Duodenal mucosa (tissue), 2 donors: ENCODE measurements around the gene GTF2F2.

Experiments used
- H3K27ac ChIP-seq: one replicate; pipeline ENCODE4 v1.7.0; 2013; ENCODE audit warnings: low read depth, low read length
- H3K27me3 ChIP-seq, 2 donors: one replicate each; pipeline ENCODE4 v1.7.0; 2013; ENCODE audit warnings: low read length in 2 of 2, control low read depth in 1 of 2; ENCODE audit not compliant: insufficient read depth in 2 of 2, control insufficient read depth in 1 of 2
- H3K36me3 ChIP-seq, 2 donors: one replicate each; pipeline ENCODE4 v1.7.0; 2013; ENCODE audit warnings: low read length in 2 of 2, control low read depth in 1 of 2; ENCODE audit not compliant: insufficient read depth in 2 of 2, control insufficient read depth in 1 of 2
- H3K4me1 ChIP-seq, 2 donors: one replicate each; pipeline ENCODE4 v1.7.0; 2013; ENCODE audit warnings: low read length in 2 of 2, control low read depth in 1 of 2; ENCODE audit not compliant: insufficient read depth in 2 of 2, control insufficient read depth in 1 of 2
- H3K4me3 ChIP-seq, 2 donors: one replicate each; pipeline ENCODE4 v1.7.0; 2013; ENCODE audit warnings: low read length in 2 of 2, low read depth in 1 of 2
- H3K9ac ChIP-seq, 2 donors: one replicate each; pipeline ENCODE4 v1.7.0; 2013; ENCODE audit warnings: low read length in 2 of 2, low read depth in 1 of 2
- H3K9me3 ChIP-seq, 2 donors: one replicate each; pipeline ENCODE4 v1.7.0; 2013; ENCODE audit warnings: low read length in 2 of 2, control low read depth in 1 of 2; ENCODE audit not compliant: control insufficient read depth in 1 of 2

The GTF2F2 gene

GRCh38 chr13:45327253-45327955 is 207.1 kb downstream of the GTF2F2 start:
- Histone ChIP-seq H3K36me3 (no peaks in the 10 kb centered on the region), H3K9me3 (no peaks in the 10 kb centered on the region), H3K27me3 (no peaks in the 10 kb centered on the region), H3K4me3 (no peak overlapping the region), H3K27ac (no peak overlapping the region), H3K9ac (no peak overlapping the region), H3K4me1 (peaks cover 14 to 17% of the 10 kb centered on the region in 2 donors)

- Histone ChIP-seq H3K27ac (no peak overlapping the region), H3K9me3 (no peaks in the 10 kb centered on the region), H3K4me1 (peaks cover 18 to 19% of the 10 kb centered on the region in 2 donors), H3K9ac (no peak overlapping the region), H3K4me3 (no peak overlapping the region), H3K36me3 (no peaks in the 10 kb centered on the region), H3K27me3 (no peaks in the 10 kb centered on the region)
These were observed 208.4 kb downstream of the GTF2F2 start for GRCh38 chr13:45328661-45329111.

GRCh38 chr13:45331123-45331619 is 210.9 kb downstream of the GTF2F2 start:
- peaks cover 15 to 16% of the 10 kb centered on the region in 2 donors for H3K36me3 ChIP-seq
- no peak overlapping the region for H3K27ac ChIP-seq
- no peak overlapping the region for H3K4me3 ChIP-seq
- H3K9ac ChIP-seq, result no peak overlapping the region
- H3K27me3 ChIP-seq, result no peaks in the 10 kb centered on the region
- H3K9me3 ChIP-seq, result no peaks in the 10 kb centered on the region
- peaks cover 28 to 33% of the 10 kb centered on the region in 2 donors for H3K4me1 ChIP-seq

- H3K9ac ChIP-seq, result no peak overlapping the region
- H3K9me3 ChIP-seq, result no peaks in the 10 kb centered on the region
- H3K27me3 ChIP-seq, result no peaks in the 10 kb centered on the region
- peaks cover 20 to 21% of the 10 kb centered on the region in 2 donors for H3K36me3 ChIP-seq
- H3K4me3 ChIP-seq, result no peak overlapping the region
- H3K4me1 ChIP-seq, result peaks cover 33 to 38% of the 10 kb centered on the region in 2 donors
- H3K27ac ChIP-seq, result no peak overlapping the region
These were observed 211.4 kb downstream of the GTF2F2 start for GRCh38 chr13:45331692-45332035.

- H3K27ac ChIP-seq, result no peak overlapping the region
- no peaks in the 10 kb centered on the region for H3K27me3 ChIP-seq
- H3K9ac ChIP-seq, result no peak overlapping the region
- no peaks in the 10 kb centered on the region for H3K9me3 ChIP-seq
- no peak overlapping the region for H3K4me3 ChIP-seq
- H3K4me1 ChIP-seq, result peaks cover 37 to 42% of the 10 kb centered on the region in 2 donors
- H3K36me3 ChIP-seq, result peaks cover 23 to 27% of the 10 kb centered on the region in 2 donors
These were observed 211.9 kb downstream of the GTF2F2 start for GRCh38 chr13:45332036-45332830.

GRCh38 chr13:45332831-45333219 is 212.5 kb downstream of the GTF2F2 start:
- no peak overlapping the region for H3K9ac ChIP-seq
- no peaks in the 10 kb centered on the region for H3K27me3 ChIP-seq
- peaks cover 29 to 33% of the 10 kb centered on the region in 2 donors for H3K36me3 ChIP-seq
- no peak overlapping the region for H3K27ac ChIP-seq
- no peak overlapping the region for H3K4me3 ChIP-seq
- H3K4me1 ChIP-seq, result peaks cover 43 to 48% of the 10 kb centered on the region in 2 donors
- H3K9me3 ChIP-seq, result no peaks in the 10 kb centered on the region

GRCh38 chr13:45333251-45333976 is 213.1 kb downstream of the GTF2F2 start:
- no peak overlapping the region for H3K9ac ChIP-seq
- H3K9me3 ChIP-seq, result no peaks in the 10 kb centered on the region
- no peak overlapping the region for H3K4me3 ChIP-seq
- peaks cover 35 to 39% of the 10 kb centered on the region in 2 donors for H3K36me3 ChIP-seq
- H3K27me3 ChIP-seq, result no peaks in the 10 kb centered on the region
- H3K4me1 ChIP-seq, result peaks cover 48 to 53% of the 10 kb centered on the region in 2 donors
- H3K27ac ChIP-seq, result no peak overlapping the region
